Spleen (tissue), 7 donors: ENCODE measurements around the gene SLC9A8.

Experiments
- POLR2A ChIP-seq, 3 donors: fragments of 450-650 bp; IDR thresholded peaks; one replicate each; pipeline ENCODE4 v1.5.1; 2017; ENCODE audit warnings: antibody characterized with exemption in 3 of 3, mild to moderate bottlenecking in 1 of 3
- POLR2AphosphoS5 ChIP-seq, 3 donors: sonication (generic); formaldehyde crosslinking; IDR thresholded peaks; one replicate each; pipeline ENCODE4 v1.5.1; 2017; ENCODE audit warnings: antibody characterized with exemption in 3 of 3
- TF ChIP-seq, protein P1 (sequence below), 11 experiments: fragments of 200-600 bp in 7 of 11; fragments of 450-650 bp in 4 of 11; sonication (generic) in 4 of 11; IDR thresholded peaks in 8 of 11; conservative IDR thresholded peaks in 3 of 11; 1 replicate in 7 of 11; 2 replicates in 4 of 11; pipeline versions ENCODE4 v1.4.0 to v1.8.0; 2016 to 2021; ENCODE audit warnings: antibody characterized with exemption in 11 of 11, inconsistent platforms in 4 of 11, mild to moderate bottlenecking in 1 of 11
- donor health status: DM: no; HTN: no; CAD: no; lungs with moderate emphysema.
- donor health status: DM: no; HTN: no; CAD: no.
- donor health status: DM: no; HTN: no; CAD: no.

DNA sequence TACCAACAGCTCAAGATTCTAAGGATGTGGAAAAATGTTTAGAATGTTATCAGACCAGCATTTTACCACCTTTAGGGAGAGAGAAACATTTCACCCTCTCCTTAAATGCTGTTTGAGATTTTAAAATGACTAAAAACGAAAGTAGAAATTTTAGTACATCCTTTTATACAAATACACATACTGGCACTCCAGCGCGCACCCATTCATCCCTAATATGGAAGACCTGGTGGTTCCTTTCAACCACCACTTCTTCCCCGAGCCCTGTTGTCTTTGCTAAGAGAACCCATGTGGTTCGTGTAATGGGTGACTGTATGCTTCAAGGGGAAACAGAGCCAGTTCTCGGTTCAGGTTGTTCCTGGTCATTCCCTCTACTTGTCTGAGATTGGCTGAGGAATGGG, 81.4 kb downstream of the SLC9A8 start:
- TF ChIP-seq, protein P1, sequence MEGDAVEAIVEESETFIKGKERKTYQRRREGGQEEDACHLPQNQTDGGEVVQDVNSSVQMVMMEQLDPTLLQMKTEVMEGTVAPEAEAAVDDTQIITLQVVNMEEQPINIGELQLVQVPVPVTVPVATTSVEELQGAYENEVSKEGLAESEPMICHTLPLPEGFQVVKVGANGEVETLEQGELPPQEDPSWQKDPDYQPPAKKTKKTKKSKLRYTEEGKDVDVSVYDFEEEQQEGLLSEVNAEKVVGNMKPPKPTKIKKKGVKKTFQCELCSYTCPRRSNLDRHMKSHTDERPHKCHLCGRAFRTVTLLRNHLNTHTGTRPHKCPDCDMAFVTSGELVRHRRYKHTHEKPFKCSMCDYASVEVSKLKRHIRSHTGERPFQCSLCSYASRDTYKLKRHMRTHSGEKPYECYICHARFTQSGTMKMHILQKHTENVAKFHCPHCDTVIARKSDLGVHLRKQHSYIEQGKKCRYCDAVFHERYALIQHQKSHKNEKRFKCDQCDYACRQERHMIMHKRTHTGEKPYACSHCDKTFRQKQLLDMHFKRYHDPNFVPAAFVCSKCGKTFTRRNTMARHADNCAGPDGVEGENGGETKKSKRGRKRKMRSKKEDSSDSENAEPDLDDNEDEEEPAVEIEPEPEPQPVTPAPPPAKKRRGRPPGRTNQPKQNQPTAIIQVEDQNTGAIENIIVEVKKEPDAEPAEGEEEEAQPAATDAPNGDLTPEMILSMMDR (IDR thresholded peaks at IDR 0.05 in 8 of 11, conservative IDR thresholded peaks at IDR 0.05 in 3 of 11) = no peak
- TF ChIP-seq POLR2A (IDR thresholded peaks at IDR 0.05) (no peak), POLR2AphosphoS5 (IDR thresholded peaks at IDR 0.05) (no peak)
